HEK293 (cell line): ENCODE measurements around the gene UMAD1.

Source experiments
- CTCF ChIA-PET: fragments of 350-600 bp; formaldehyde crosslinking; extraction: SDS; loops from one replicate; lab custom pipeline; 2021; ENCODE audit warnings: antibody characterized with exemption; lab: Yijun Ruan, JAX
- POLR2A ChIA-PET: fragments of 300-600 bp; formaldehyde crosslinking; extraction: SDS; loops from one replicate; lab custom pipeline; 2020; ENCODE audit warnings: antibody characterized with exemption, inconsistent platforms; lab: Yijun Ruan, JAX
- H3K27ac ChIP-seq: fragments of 200-500 bp; sonication (Bioruptor generic); 2 replicates; pipeline ENCODE4 v1.5.1; 2014; ENCODE audit warnings: low read depth, low read length, control low read depth, inconsistent platforms; ENCODE audit errors: extremely low read depth
- H3K36me3 ChIP-seq, 2 experiments: fragments of 200-500 bp in 1 of 2; sonication (Bioruptor generic) in 1 of 2; 1 replicate in 1 of 2; 2 replicates in 1 of 2; pipeline ENCODE4 v1.5.1; 2014 to 2017; ENCODE audit warnings: inconsistent platforms in 2 of 2, low read length in 2 of 2; ENCODE audit not compliant: control insufficient read depth in 2 of 2, insufficient read depth in 1 of 2
- H3K4me1 ChIP-seq: fragments of 200-500 bp; sonication (Bioruptor generic); 2 replicates; pipeline ENCODE4 v1.5.1; 2014; ENCODE audit warnings: mild to moderate bottlenecking, low read length, inconsistent platforms; ENCODE audit not compliant: control insufficient read depth, insufficient read depth
- H3K4me3 ChIP-seq: 2 replicates; pipeline ENCODE4 v1.5.1; 2011; ENCODE audit warnings: low read depth, mild to moderate bottlenecking, control low read depth, low read length, moderate library complexity
- H3K9me3 ChIP-seq: fragments of 200-500 bp; sonication (Bioruptor generic); 2 replicates; pipeline ENCODE4 v1.5.1; 2014; ENCODE audit warnings: low read depth, low read length, inconsistent platforms; ENCODE audit not compliant: control insufficient read depth, insufficient read depth
- KLF1 ChIP-seq: fragments of 450-650 bp; formaldehyde crosslinking; IDR thresholded peaks from 2 replicates; pipeline ENCODE4 v1.5.1; 2016; ENCODE audit warnings: missing biosample characterization, missing genetic modification characterization
- ZBTB17 ChIP-seq: fragments of 450-650 bp; formaldehyde crosslinking; IDR thresholded peaks from 2 replicates; pipeline ENCODE4 v1.5.1; 2016; ENCODE audit warnings: missing biosample characterization, missing genetic modification characterization
- ZFP37 ChIP-seq: fragments of 450-650 bp; formaldehyde crosslinking; IDR thresholded peaks from 2 replicates; pipeline ENCODE4 v1.5.1; 2016; ENCODE audit warnings: missing biosample characterization, missing genetic modification characterization
- ZNF19 ChIP-seq: fragments of 450-650 bp; formaldehyde crosslinking; IDR thresholded peaks from 2 replicates; pipeline ENCODE4; 2016; ENCODE audit warnings: missing biosample characterization, missing genetic modification characterization, low read depth
- ZNF214 ChIP-seq: fragments of 450-650 bp; formaldehyde crosslinking; IDR thresholded peaks from 2 replicates; pipeline ENCODE4 v1.5.1; 2017; ENCODE audit warnings: missing biosample characterization, mild to moderate bottlenecking, missing genetic modification characterization, borderline replicate concordance
- ZNF23 ChIP-seq: fragments of 450-650 bp; formaldehyde crosslinking; IDR thresholded peaks from 2 replicates; pipeline ENCODE4 v1.5.1; 2016; ENCODE audit warnings: missing biosample characterization, missing genetic modification characterization, borderline replicate concordance
- ZNF311 ChIP-seq: fragments of 450-650 bp; formaldehyde crosslinking; IDR thresholded peaks from 2 replicates; pipeline ENCODE4 v1.5.1; 2017; ENCODE audit warnings: missing biosample characterization, missing genetic modification characterization, borderline replicate concordance
- ZNF335 ChIP-seq: fragments of 450-650 bp; formaldehyde crosslinking; conservative IDR thresholded peaks from 2 replicates; pipeline ENCODE4 v1.5.1; 2016; ENCODE audit warnings: missing biosample characterization, missing genetic modification characterization
- ZNF629 ChIP-seq: fragments of 450-650 bp; formaldehyde crosslinking; IDR thresholded peaks from 2 replicates; pipeline ENCODE4 v1.5.1; 2017; ENCODE audit warnings: missing biosample characterization, missing genetic modification characterization
- ZNF670 ChIP-seq: fragments of 450-650 bp; formaldehyde crosslinking; IDR thresholded peaks from 2 replicates; pipeline ENCODE4 v1.5.1; 2016; ENCODE audit warnings: missing biosample characterization, missing genetic modification characterization, low read depth
- ZNF677 ChIP-seq: fragments of 450-650 bp; IDR thresholded peaks from 2 replicates; pipeline ENCODE4 v1.5.0; 2018; ENCODE audit warnings: missing biosample characterization, mild to moderate bottlenecking, missing genetic modification characterization, moderate library complexity
- ZNF701 ChIP-seq: fragments of 450-650 bp; formaldehyde crosslinking; IDR thresholded peaks from 2 replicates; pipeline ENCODE4 v1.5.1; 2016; ENCODE audit warnings: missing biosample characterization, missing genetic modification characterization
- TF ChIP-seq, protein P1 (sequence below): fragments of 450-650 bp; formaldehyde crosslinking; IDR thresholded peaks from 2 replicates; pipeline ENCODE4 v1.5.1; 2016; ENCODE audit warnings: missing biosample characterization, missing genetic modification characterization, borderline replicate concordance
- TF ChIP-seq, protein P2 (sequence below): fragments of 450-650 bp; formaldehyde crosslinking; IDR thresholded peaks from 2 replicates; pipeline ENCODE4 v1.5.1; 2016; ENCODE audit warnings: missing biosample characterization, missing genetic modification characterization, low read depth

The UMAD1 gene

DNA sequence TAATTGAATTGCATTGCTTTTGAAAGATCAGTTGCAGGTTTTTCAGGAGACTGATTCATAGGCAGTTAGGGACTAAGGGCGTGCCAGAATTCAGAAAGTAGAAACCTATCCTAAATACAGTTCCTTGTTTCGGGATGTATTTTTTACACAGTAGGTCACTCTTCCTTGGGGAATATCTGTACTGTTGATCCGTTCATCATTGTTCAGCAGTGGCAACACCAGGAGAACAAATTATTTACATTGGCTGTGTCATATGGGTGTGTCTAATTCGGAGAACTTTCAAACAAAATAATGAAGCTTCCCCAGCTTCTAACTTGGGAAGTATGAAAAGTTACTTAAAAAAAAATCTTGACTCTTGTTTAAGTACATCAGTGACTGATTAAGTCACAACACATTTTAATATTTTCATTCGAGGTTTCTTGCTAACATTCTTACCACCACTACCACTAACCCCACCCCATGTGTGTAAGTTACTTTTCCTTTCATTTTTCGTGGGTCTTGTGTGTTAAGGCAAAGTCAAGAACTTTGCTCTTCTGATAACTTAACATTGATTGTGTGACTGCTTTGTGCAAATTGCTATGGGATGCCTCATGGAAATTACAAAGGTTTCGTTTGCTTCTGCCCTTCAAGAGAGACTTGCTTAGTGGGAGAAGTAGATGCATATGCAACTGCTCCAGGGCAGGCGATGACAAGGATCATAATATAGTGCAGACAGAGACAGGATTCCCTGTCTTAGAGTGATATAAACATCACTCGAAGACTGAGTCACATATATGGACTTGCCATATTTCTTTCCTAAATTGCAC, 121.6 kb downstream of the UMAD1 start:
- CTCF ChIA-PET = interaction anchor here (0.8 to 2.5 kb wide), 4 partner anchors 12 to 75 kb away, joined by 3 to 10 read pairs (median 4); no protein-coding TSS in a partner anchor
- Histone ChIP-seq H3K27ac (no peak overlapping the region), H3K4me3 (no peak overlapping the region), H3K36me3 (no peaks in the 10 kb centered on the region), H3K9me3 (no peaks in the 10 kb centered on the region), H3K4me1 (peaks cover 13% of the 10 kb centered on the region; the same call in 1 of the 2 replicates)
- TF ChIP-seq ZNF335 (tag by site-specific recombination) (0 out of 2 replicates have a peak, but pooled peaks have one; percentile 16), ZBTB17 (peak; percentile 47; the same call in 1 of the 2 replicates), KLF1 (tag by site-specific recombination) (0 out of 2 replicates have a peak, but pooled peaks have one; percentile 13), ZNF23 (tag by site-specific recombination) (no peak), ZNF670 (tag by site-specific recombination) (no peak)
- TF ChIP-seq, protein P1, sequence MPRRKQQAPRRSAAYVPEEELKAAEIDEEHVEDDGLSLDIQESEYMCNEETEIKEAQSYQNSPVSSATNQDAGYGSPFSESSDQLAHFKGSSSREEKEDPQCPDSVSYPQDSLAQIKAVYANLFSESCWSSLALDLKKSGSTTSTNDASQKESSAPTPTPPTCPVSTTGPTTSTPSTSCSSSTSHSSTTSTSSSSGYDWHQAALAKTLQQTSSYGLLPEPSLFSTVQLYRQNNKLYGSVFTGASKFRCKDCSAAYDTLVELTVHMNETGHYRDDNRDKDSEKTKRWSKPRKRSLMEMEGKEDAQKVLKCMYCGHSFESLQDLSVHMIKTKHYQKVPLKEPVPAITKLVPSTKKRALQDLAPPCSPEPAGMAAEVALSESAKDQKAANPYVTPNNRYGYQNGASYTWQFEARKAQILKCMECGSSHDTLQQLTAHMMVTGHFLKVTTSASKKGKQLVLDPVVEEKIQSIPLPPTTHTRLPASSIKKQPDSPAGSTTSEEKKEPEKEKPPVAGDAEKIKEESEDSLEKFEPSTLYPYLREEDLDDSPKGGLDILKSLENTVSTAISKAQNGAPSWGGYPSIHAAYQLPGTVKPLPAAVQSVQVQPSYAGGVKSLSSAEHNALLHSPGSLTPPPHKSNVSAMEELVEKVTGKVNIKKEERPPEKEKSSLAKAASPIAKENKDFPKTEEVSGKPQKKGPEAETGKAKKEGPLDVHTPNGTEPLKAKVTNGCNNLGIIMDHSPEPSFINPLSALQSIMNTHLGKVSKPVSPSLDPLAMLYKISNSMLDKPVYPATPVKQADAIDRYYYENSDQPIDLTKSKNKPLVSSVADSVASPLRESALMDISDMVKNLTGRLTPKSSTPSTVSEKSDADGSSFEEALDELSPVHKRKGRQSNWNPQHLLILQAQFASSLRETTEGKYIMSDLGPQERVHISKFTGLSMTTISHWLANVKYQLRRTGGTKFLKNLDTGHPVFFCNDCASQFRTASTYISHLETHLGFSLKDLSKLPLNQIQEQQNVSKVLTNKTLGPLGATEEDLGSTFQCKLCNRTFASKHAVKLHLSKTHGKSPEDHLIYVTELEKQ (tag by site-specific recombination) = no peak
- POLR2A ChIA-PET = no interaction called here

DNA sequence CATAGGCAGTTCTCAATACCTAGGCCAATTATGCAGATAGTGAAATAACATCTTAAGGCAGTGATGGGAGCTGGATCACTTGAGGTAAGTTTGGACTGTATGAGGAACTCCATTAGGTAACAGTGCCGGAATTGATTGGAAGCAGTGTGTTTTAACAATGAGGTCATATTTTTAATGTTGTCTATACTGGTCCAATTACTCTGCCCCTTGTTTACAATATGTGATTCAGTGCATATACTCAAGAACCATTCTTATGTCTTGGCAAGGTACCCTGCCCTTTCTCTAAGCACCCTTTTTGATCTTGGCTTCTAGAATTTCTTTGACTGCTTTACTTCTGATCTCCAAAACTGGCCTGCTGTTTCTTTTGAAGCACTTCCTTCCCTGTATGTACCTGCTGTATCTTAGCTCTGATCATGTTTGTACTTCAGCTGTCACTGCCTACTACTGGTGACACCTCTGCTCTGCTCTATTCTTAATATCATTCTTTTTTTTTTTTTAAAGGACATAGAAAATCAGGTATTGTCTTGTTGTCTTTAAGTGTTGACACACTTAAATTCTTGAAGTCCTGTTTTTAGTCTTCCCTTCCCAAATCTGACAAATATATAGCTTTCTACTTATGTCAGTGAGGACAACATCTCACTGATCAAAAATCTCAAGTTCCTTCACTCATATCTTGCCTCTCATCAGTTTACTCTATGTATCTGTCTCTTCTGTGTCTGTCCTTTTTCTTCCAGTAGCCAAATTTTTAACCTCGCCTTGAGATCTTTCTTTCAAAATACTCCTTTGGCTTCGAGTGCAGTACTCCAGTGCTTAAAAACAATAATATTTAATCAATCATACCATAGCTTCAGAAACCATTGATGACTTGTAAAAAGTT, 124.2 kb downstream of the UMAD1 start:
- Histone ChIP-seq H3K4me1 (peaks cover 13% of the 10 kb centered on the region; the same call in 1 of the 2 replicates), H3K36me3 (no peaks in the 10 kb centered on the region), H3K27ac (no peak overlapping the region), H3K4me3 (no peak overlapping the region), H3K9me3 (no peaks in the 10 kb centered on the region)
- TF ChIP-seq, protein P2, sequence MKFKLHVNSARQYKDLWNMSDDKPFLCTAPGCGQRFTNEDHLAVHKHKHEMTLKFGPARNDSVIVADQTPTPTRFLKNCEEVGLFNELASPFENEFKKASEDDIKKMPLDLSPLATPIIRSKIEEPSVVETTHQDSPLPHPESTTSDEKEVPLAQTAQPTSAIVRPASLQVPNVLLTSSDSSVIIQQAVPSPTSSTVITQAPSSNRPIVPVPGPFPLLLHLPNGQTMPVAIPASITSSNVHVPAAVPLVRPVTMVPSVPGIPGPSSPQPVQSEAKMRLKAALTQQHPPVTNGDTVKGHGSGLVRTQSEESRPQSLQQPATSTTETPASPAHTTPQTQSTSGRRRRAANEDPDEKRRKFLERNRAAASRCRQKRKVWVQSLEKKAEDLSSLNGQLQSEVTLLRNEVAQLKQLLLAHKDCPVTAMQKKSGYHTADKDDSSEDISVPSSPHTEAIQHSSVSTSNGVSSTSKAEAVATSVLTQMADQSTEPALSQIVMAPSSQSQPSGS = peak; percentile 69; the same call in 1 of the 2 replicates
- TF ChIP-seq ZNF214 (tag by site-specific recombination) (no peak), ZNF311 (no peak), ZNF19 (tag by site-specific recombination) (no peak), ZFP37 (tag by site-specific recombination) (no peak), ZNF629 (tag by site-specific recombination) (peak; percentile 70), ZNF701 (tag by site-specific recombination) (no peak), ZNF677 (tag by site-specific recombination) (no peak)
- POLR2A ChIA-PET = interaction anchor here (1.1 kb wide), 1 partner anchor 124 kb away, joined by 3 read pairs; the partner anchor contains the start of gene UMAD1
- CTCF ChIA-PET = interaction anchor here (0.6 to 2.2 kb wide), 10 partner anchors 11 to 812 kb away, joined by 3 to 13 read pairs (median 4); no protein-coding TSS in a partner anchor
